GM18858 (cell line): Measurements from ENCODE around the gene FGD2.

Source experiments
- ATAC-seq: cut with Tn5 transposase; IDR thresholded peaks from one replicate; pipeline ENCODE4 v1.9.1; 2021; ENCODE audit not compliant: unreplicated experiment

Gene FGD2

GRCh38 chr6:37005061-37005810 lies at the start of gene FGD2:
Gene FGD2 (plus strand): TSS chr6:37005655. CDS start chr6:37005818, 163 bp downstream.
- ATAC-seq = peak; percentile 58

DNA sequence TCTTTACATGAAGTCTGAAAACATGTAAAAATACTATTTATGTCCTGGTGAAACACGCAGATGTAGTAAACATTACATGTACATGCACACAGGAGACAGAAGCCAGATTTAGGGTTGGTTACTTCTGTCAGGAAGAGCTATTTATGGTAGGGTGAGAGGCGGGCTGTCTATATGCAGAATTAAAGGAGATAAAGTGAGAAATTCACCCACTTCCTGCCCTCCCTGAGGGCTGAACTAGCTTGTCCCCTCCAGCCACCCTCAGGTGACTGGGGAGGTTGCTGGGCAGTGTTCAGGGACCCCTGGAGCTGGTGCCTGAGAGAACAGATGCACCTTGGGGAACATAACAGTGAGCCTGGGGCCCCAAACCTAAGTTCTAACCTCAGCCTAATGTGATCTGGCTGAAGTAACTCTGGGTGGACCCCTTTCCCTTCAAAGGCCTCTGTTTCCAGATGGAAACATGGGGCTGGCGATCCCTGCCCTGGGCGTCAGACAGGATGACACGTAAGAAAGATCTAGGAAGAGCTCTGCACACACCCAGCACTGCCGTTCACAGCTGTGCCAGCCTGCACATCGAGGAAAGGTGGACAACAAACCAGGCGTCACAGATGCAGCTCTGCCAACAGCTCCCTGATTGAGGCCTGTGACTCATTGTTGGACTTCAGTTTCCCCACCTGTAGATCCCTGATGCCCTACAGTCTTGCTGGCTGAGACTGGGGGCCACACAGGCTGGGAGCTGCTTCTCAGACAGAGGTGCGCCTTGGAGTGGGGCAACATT lies 49.6 kb upstream of the FGD2 start:
- ATAC-seq = no peak

DNA sequence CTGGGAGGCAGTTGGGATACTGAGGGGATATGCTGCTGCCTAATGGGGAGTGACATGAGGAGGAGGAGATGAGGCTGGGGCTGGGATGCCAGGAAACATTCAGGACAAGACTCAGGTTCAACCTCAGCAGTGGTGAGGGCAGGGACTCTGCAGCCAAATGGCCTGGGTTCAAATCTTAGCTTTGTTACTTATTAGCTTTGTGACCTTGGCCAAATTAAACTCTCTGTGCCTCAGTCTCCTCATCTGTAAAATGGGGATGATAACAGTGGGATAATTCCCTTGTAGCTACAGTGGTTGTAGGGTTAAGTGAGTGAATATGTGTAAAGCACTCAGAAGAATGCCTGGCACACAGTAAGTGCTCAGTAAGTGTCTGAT lies 49.0 kb upstream of the FGD2 start:
- ATAC-seq = no peak

- ATAC-seq = no peak
Measured at GRCh38 chr6:36957773-36958271, 47.6 kb upstream of the FGD2 start.

DNA sequence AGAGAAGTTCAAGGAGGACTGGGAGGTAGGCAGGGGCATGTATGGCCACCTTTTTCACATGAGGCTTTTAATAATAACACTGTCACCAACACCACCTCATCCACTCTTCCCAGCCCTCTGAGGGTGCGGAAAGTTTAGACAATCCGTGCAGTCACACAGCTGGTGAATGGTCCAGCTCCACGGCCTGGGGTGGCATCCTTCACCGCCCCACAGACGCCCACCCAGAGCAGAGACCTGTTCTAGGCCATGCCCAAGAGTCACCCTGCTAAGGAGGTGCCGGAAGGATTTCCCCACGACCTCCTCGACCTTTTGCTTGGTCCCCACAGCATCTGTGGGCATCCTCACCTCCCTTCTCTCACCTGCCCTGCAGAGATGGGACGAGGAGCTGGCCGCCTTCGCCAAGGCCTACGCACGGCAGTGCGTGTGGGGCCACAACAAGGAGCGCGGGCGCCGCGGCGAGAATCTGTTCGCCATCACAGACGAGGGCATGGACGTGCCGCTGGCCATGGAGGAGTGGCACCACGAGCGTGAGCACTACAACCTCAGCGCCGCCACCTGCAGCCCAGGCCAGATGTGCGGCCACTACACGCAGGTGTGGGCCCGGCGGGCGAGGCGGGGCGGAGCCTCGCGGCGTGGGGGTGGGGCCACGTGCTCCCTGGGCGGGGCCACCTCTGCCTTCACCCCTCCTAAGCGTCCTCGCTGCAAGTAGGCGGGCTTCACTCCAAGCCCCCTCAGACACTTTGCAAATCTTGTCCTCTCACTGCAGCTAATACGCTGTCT lies 46.5 kb upstream of the FGD2 start:
- ATAC-seq = no peak

GRCh38 chr6:36959555-36960250 lies 45.8 kb upstream of the FGD2 start:
- no peak for ATAC-seq

DNA sequence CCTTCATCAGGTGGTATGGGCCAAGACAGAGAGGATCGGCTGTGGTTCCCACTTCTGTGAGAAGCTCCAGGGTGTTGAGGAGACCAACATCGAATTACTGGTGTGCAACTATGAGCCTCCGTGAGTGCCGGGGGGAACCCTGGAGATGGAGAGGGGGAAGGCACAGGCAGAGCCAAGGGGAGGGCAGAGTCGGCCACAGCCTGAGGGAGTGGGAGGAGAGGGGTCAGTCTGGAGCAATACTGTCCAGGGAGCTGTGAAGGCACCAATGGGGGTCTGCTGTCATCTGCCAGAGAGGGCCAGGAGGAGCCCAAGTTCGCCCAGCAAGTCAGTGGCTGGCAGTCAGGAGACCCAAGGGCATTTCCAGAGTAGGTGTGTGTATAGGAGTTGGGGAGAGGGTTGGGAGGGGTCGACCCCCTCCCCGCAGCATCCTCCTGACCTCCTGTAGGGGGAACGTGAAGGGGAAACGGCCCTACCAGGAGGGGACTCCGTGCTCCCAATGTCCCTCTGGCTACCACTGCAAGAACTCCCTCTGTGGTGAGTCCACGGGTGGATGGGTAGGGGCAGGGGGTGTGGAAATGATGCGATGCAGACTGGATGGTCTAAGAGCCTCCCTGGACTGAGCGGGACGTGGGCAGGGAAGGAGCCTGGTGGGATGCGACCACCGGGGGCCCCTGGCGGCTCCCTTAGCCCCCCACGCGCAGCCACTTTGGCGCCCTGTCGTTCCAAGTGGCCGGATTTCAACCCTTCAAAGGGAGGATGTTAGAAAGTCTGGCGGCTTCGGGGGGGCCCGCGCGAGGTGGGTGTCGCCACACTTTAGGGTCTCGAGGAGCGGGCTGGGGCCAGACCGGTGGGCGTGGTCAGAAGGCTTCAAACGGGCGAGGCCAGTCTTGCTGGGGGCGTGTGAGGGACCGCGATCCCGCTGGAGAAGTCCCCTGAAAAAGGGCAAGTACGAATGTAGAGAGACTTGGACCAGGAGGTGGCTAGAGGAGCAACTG lies 43.7 kb upstream of the FGD2 start:
- ATAC-seq = no peak

- ATAC-seq = no peak
Measured at GRCh38 chr6:36962874-36963273, 42.6 kb upstream of the FGD2 start.

DNA sequence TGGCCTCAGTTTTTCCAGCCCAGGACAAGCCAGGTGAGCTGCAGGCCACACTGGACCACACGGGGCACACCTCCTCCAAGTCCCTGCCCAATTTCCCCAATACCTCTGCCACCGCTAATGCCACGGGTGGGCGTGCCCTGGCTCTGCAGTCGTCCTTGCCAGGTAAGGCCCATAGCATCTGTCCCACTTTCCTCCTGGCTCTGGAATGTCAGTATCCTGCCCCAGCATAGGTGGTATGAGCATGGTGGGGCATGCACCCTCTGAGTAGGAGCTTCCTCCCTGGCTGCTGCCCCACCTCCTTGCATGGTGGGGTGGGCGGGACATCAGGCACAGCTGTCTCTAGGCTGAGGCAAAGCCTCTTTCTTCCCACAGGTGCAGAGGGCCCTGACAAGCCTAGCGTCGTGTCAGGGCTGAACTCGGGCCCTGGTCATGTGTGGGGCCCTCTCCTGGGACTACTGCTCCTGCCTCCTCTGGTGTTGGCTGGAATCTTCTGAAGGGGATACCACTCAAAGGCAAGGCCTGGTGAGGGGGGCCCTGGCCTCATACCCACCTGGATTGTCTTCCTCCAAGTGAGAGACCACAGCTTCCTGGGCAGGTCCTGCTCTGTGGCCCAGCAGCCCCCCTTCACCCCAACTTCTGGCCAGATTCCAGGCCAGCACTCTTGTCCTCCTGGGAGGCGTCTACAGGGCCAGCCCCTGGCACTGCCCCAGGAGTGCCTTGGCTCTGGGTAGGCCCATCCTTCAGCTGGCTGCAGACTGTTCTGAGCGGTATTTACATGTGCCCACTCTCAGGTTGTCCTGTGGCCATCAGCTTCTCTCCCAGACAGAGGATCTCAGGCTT lies 41.8 kb upstream of the FGD2 start:
- no peak for ATAC-seq

- no peak for ATAC-seq
Measured at GRCh38 chr6:36964349-36964748, 41.1 kb upstream of the FGD2 start.

- no peak for ATAC-seq
Measured at GRCh38 chr6:36964908-36965307, 40.5 kb upstream of the FGD2 start.

DNA sequence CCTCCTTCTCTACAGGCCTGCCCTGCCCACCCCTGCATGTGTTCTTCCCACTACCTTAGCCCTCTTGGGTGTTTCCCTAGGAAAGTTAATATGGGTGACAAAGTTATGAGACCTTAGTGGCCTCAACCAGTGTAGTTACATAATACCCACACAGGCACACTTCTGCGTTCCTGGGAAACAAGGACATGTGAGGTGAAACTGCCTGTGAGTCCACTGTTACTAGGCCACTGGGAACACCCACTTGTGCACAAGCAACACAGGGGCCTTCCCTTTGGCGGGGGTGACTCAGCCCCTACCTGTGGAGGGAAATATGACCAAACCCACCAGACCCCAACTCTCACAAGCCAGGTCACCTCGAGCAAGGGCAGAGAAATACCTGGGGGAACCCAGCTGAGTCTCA lies 38.2 kb upstream of the FGD2 start:
- no peak for ATAC-seq

GRCh38 chr6:36967757-36968156 lies 37.7 kb upstream of the FGD2 start:
- no peak for ATAC-seq

GRCh38 chr6:36968266-36968977 lies 37.0 kb upstream of the FGD2 start:
- ATAC-seq = no peak

DNA sequence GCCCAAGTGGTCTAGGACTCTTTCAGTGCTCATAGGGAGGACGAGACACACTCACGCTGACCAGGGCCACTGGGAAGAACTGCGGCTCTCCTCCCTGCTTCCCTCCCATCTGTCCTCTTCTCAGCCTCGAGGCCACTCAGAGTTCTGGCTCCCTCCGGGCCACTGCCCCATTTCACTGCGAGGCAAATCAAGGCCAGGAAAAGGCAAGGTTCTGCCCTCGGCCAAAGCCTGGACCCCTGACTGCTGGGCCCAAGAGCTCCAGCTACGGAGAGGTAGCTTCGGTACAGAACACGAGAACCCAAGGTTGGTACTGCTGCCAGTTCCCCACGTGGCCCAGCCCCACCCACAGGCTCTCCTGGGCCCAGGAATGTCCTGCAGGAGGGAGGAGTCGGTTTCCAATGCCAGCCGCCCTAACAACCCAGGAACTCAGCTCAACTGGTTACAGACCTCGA lies 36.2 kb upstream of the FGD2 start:
- no peak for ATAC-seq

DNA sequence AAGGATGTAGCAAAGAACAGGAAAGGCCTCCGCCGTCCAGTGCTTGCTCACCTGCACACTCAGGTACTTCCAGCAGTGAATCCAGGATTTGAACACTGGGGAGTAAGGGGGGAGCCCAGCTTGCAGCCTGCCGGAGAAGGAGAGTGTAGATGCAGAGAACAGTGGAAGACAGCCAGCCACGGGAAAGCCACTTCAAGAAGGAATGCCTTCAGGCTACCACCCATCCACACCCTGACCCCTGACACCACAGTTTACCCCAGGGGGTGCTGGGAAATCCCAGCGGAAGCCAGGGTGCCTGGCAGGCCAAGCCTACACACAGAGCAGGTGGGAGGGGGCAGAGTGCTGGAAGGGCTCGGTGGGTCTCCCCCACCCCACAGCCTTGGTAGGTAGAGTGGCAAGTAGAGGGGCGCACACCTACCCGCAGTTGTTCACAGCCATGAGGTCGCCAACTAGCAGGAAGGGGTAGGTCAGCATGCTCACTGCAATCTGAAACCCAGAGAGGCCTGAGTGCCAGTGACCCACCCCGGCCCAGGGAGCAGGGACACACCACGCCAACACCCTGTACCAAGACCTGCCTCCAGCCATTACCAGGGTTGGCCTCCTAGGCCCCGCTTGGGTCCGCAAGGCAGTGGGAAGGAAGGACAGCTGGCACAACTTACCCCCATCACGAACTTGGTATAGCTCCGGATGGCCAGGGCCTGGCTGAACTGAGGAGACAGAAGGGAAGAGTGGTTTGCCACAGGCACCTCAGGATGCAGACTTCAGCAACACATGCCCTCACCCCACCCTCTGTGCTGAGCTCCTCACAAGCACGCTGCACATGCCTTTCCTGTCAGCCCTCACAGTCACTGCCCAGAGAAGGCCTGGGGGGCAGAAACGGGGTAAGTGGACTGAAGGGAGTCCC lies 35.2 kb upstream of the FGD2 start:
- ATAC-seq = no peak
